SU-DHL-6 (cell line): Measurements from ENCODE around the gene ZSCAN25.

Source experiments
- H2AFZ ChIP-seq: fragments of 200-600 bp; sonication (generic); 2 replicates; pipeline ENCODE4 v1.6.1; 2014; ENCODE audit warnings: low read depth, mild to moderate bottlenecking, moderate library complexity, mixed read lengths, antibody characterized with exemption, low read length; ENCODE audit not compliant: severe bottlenecking
- H3F3A ChIP-seq: fragments of 200-600 bp; shearing (Covaris generic); 2 replicates; pipeline ENCODE4 v1.6.0; 2016; ENCODE audit warnings: antibody characterized with exemption, mild to moderate bottlenecking; ENCODE audit not compliant: insufficient read depth
- H3K27ac ChIP-seq: fragments of 200-600 bp; sonication (generic); 2 replicates; pipeline ENCODE4 v1.5.1; 2016; ENCODE audit warnings: low read depth, mild to moderate bottlenecking, low read length, moderate library complexity, mixed read lengths
- H3K27me3 ChIP-seq: fragments of 200-600 bp; sonication (generic), shearing (Covaris generic); 2 replicates; pipeline ENCODE4 v1.6.0; 2014; ENCODE audit warnings: mild to moderate bottlenecking, low read length
- H3K36me3 ChIP-seq: fragments of 200-600 bp; sonication (generic); 2 replicates; pipeline ENCODE4 v1.6.1; 2014; ENCODE audit warnings: mild to moderate bottlenecking, low read length, mixed read lengths
- H3K4me2 ChIP-seq: fragments of 300-600, 200-600 bp; shearing (Covaris generic), sonication (generic); 2 replicates; pipeline ENCODE4 v1.6.0; 2014; ENCODE audit warnings: low read length, low read depth, mild to moderate bottlenecking; ENCODE audit not compliant: poor library complexity, severe bottlenecking
- H3K4me3 ChIP-seq: fragments of 200-600 bp; sonication (generic); 2 replicates; pipeline ENCODE4 v1.5.1; 2014; ENCODE audit warnings: antibody characterized with exemption, low read length, mild to moderate bottlenecking, mixed read lengths; ENCODE audit not compliant: insufficient read depth, poor library complexity, severe bottlenecking
- H3K79me2 ChIP-seq: fragments of 200-600 bp; sonication (generic); 2 replicates; pipeline ENCODE4 v1.6.1; 2014; ENCODE audit warnings: mild to moderate bottlenecking, low read length, moderate library complexity; ENCODE audit not compliant: insufficient read depth
- H3K9ac ChIP-seq: fragments of 200-600 bp; sonication (generic); 2 replicates; pipeline ENCODE4 v1.7.0; 2014; ENCODE audit warnings: mild to moderate bottlenecking, low read length
- H3K9me2 ChIP-seq: fragments of 200-600 bp; sonication (generic); replicated peaks from 2 replicates; pipeline ENCODE4 v1.6.1; 2014; ENCODE audit warnings: low read length; ENCODE audit not compliant: insufficient read depth
- H3K9me3 ChIP-seq: fragments of 200-600 bp; sonication (generic); 2 replicates; pipeline ENCODE4 v1.6.1; 2014; ENCODE audit warnings: low read length, mixed read lengths; ENCODE audit not compliant: insufficient read depth
- H4K20me1 ChIP-seq: fragments of 200-600 bp; sonication (generic); 2 replicates; pipeline ENCODE4 v1.6.1; 2014; ENCODE audit warnings: low read depth, mild to moderate bottlenecking, antibody characterized with exemption, low read length, moderate library complexity, mixed read lengths
- CTCF ChIP-seq: fragments of 200-600 bp; sonication (generic); IDR thresholded peaks from one replicate; pipeline ENCODE4 v1.5.1; 2017; ENCODE audit warnings: antibody characterized with exemption, mild to moderate bottlenecking, low read length, moderate library complexity; ENCODE audit not compliant: insufficient read depth, poor library complexity, severe bottlenecking
- EZH2phosphoT487 ChIP-seq: fragments of 200-600 bp; sonication (generic), shearing (Covaris generic); conservative IDR thresholded peaks from 2 replicates; pipeline ENCODE4 v1.6.1; 2018; ENCODE audit warnings: mild to moderate bottlenecking, antibody characterized with exemption, low read length, moderate library complexity, mixed read lengths

The ZSCAN25 gene

GRCh38 chr7:99605527-99605926 lies 11.2 kb upstream of the ZSCAN25 start:
- no peak for TF ChIP-seq EZH2phosphoT487
- TF ChIP-seq CTCF = no peak
- no peaks in the 10 kb centered on the region for H3K9me2 ChIP-seq
- no peak overlapping the region for H3K4me2 ChIP-seq
- H2AFZ ChIP-seq = no peak overlapping the region
- H3K27ac ChIP-seq = no peak overlapping the region
- H3K4me3 ChIP-seq = no peak overlapping the region
- no peaks in the 10 kb centered on the region for H3K79me2 ChIP-seq
- no peaks in the 10 kb centered on the region for H3K9me3 ChIP-seq
- no peak overlapping the region for H3K9ac ChIP-seq
- H3F3A ChIP-seq = no peaks in the 10 kb centered on the region
- H3K27me3 ChIP-seq = 0 out of 2 replicates have a peak, but pooled peaks cover 3% of the 10 kb centered on the region
- no peaks in the 10 kb centered on the region for H4K20me1 ChIP-seq
- no peaks in the 10 kb centered on the region for H3K36me3 ChIP-seq

- no peak overlapping the region for H3K4me3 ChIP-seq
- no peak overlapping the region for H3K27ac ChIP-seq
- H3K36me3 ChIP-seq = no peaks in the 10 kb centered on the region
- no peaks in the 10 kb centered on the region for H3K9me3 ChIP-seq
- no peaks in the 10 kb centered on the region for H3K9me2 ChIP-seq
- H2AFZ ChIP-seq = no peak overlapping the region
- H3K79me2 ChIP-seq = no peaks in the 10 kb centered on the region
- no peaks in the 10 kb centered on the region for H3F3A ChIP-seq
- 0 out of 2 replicates have a peak, but pooled peaks cover 3% of the 10 kb centered on the region for H3K27me3 ChIP-seq
- H3K4me2 ChIP-seq = no peak overlapping the region
- no peak overlapping the region for H3K9ac ChIP-seq
- no peaks in the 10 kb centered on the region for H4K20me1 ChIP-seq
- no peak for TF ChIP-seq EZH2phosphoT487
- TF ChIP-seq CTCF = no peak
Observed at GRCh38 chr7:99606531-99606930, 10.2 kb upstream of the ZSCAN25 start.

- no peak overlapping the region for H2AFZ ChIP-seq
- no peaks in the 10 kb centered on the region for H3K79me2 ChIP-seq
- no peak overlapping the region for H3K4me2 ChIP-seq
- H3K27me3 ChIP-seq = 0 out of 2 replicates have a peak, but pooled peaks cover 3% of the 10 kb centered on the region
- H3F3A ChIP-seq = no peaks in the 10 kb centered on the region
- TF ChIP-seq EZH2phosphoT487 (no peak), CTCF (no peak)
- H3K9me2 ChIP-seq = no peaks in the 10 kb centered on the region
- no peak overlapping the region for H3K27ac ChIP-seq
- H3K9me3 ChIP-seq = no peaks in the 10 kb centered on the region
- H3K36me3 ChIP-seq = no peaks in the 10 kb centered on the region
- H3K9ac ChIP-seq = no peak overlapping the region
- no peaks in the 10 kb centered on the region for H4K20me1 ChIP-seq
- no peak overlapping the region for H3K4me3 ChIP-seq
Observed at GRCh38 chr7:99607548-99607947, 9.2 kb upstream of the ZSCAN25 start.
